ENCODE data around the gene CCDC88C. TPM values are rescaled to one million over a fixed set of nuclear protein-coding genes. Genes with fewer than 3 reads are reported as not detected.

The CCDC88C gene
- total RNA-seq, 4 donors from 2014 or later = 3.2 to 32.7 (median 11.0) TPM

DNA sequence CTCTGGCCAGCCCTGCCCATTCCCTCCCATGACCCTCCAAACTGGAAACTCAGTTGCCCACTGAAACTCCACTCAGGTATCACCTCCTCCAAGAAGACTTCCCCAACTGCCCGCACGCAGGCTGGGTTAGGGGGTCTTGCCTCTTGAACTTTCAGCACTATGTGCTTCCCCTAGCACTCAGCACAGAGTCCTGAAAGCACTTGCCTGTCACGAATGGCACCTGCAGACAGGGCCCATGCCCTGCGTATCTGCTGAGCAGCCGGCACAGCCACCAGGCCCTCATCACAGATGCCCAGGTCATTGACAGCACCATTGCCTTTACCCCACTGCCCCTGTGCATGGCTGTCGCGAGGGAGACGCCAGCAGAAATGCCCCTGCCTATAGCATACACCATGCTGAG, 11.2 kb downstream of the CCDC88C start:
- H3K27me3 ChIP-seq = no peaks in the 10 kb centered on the region
- H3K36me3 ChIP-seq = no peaks in the 10 kb centered on the region
- TF ChIP-seq, protein P1, sequence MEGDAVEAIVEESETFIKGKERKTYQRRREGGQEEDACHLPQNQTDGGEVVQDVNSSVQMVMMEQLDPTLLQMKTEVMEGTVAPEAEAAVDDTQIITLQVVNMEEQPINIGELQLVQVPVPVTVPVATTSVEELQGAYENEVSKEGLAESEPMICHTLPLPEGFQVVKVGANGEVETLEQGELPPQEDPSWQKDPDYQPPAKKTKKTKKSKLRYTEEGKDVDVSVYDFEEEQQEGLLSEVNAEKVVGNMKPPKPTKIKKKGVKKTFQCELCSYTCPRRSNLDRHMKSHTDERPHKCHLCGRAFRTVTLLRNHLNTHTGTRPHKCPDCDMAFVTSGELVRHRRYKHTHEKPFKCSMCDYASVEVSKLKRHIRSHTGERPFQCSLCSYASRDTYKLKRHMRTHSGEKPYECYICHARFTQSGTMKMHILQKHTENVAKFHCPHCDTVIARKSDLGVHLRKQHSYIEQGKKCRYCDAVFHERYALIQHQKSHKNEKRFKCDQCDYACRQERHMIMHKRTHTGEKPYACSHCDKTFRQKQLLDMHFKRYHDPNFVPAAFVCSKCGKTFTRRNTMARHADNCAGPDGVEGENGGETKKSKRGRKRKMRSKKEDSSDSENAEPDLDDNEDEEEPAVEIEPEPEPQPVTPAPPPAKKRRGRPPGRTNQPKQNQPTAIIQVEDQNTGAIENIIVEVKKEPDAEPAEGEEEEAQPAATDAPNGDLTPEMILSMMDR (IDR thresholded peaks at IDR 0.05) = no peak
- no peak for TF ChIP-seq POLR2A (IDR thresholded peaks at IDR 0.05)
- H3K4me3 ChIP-seq = no peak overlapping the region
- no peaks in the 10 kb centered on the region for H3K4me1 ChIP-seq
- no peaks in the 10 kb centered on the region for H3K9me3 ChIP-seq
- intact Hi-C loops (cut with DNase I; ENCODE audit: low total_unique reads) = no loop called here
- H3K27ac ChIP-seq = no peak overlapping the region
- no peak for DNase-seq

DNA sequence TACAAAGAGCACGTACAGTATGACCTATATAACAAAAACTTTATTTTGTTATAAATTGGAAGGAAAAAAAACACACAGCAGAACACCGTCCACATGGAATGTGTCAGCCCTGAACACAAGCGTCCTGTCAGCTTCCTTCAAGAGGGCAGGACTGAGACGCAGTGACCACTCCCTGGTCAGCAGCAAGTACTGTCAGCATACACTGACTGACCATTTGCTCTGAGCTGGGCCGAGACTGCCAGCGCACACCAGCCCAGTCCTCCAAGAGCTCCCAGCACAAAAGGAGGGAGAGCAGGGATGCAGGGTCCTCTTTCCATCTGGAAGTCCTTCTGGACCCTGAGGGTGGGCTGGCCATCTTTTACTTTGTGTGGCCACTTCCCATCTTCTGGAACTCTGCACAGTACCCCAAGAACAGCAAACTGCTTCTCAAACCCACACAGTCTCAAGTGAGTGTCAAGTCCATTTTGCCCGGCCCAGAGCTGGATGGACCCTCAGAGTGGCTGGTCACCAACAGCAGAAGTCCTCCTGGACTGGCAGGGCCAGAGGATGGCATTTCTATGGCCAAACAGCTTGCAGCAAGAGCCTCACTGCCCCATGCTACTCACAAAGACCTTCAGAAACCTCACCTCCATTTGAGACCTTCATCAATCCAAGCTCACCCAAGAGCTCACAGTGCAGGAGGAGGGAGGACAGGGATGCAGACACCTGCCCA, 11.7 kb downstream of the CCDC88C start:
- TF ChIP-seq, protein P1 (IDR thresholded peaks at IDR 0.05) = no peak
- no peak for TF ChIP-seq POLR2A (IDR thresholded peaks at IDR 0.05)
- Histone ChIP-seq H3K4me1 (no peaks in the 10 kb centered on the region), H3K36me3 (no peaks in the 10 kb centered on the region), H3K9me3 (no peaks in the 10 kb centered on the region), H3K27me3 (no peaks in the 10 kb centered on the region), H3K27ac (peak overlapping the region in 1 of 2 donors; percentile 37), H3K4me3 (no peak overlapping the region)
- DNase-seq = no peak
- intact Hi-C loops (cut with DNase I; ENCODE audit: low total_unique reads) = no loop called here

DNA sequence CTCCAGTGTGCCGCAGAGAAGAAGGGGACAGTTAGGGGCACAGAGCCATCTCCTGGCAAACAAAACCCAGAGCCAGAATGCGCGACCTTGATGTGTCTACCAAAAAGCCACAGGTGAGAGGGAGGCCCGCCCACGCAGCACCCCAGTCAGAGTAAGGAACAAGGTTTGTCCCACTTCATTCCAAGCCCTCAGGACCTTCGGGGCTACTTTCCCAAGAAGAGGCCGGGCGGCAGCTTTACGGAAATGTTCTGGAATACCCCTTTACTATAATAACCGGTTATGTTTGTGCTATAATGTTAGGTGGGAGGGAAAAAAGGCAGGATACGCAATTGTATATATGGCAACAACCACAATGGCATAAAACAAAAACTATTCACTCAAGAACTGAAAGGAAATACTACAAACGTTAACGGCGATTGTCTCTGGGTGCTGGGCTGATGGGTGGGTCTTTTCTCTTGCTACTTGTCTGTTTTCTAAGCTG, 12.3 kb downstream of the CCDC88C start:
- H3K4me3 ChIP-seq = no peak overlapping the region
- no peaks in the 10 kb centered on the region for H3K9me3 ChIP-seq
- no peaks in the 10 kb centered on the region for H3K27me3 ChIP-seq
- TF ChIP-seq POLR2A (IDR thresholded peaks at IDR 0.05) = no peak
- TF ChIP-seq, protein P1 (IDR thresholded peaks at IDR 0.05) = no peak
- intact Hi-C loops (cut with DNase I; ENCODE audit: low total_unique reads) = no loop called here
- DNase-seq = no peak
- no peaks in the 10 kb centered on the region for H3K4me1 ChIP-seq
- H3K36me3 ChIP-seq = no peaks in the 10 kb centered on the region
- H3K27ac ChIP-seq = peak overlapping the region in 1 of 2 donors; percentile 37

DNA sequence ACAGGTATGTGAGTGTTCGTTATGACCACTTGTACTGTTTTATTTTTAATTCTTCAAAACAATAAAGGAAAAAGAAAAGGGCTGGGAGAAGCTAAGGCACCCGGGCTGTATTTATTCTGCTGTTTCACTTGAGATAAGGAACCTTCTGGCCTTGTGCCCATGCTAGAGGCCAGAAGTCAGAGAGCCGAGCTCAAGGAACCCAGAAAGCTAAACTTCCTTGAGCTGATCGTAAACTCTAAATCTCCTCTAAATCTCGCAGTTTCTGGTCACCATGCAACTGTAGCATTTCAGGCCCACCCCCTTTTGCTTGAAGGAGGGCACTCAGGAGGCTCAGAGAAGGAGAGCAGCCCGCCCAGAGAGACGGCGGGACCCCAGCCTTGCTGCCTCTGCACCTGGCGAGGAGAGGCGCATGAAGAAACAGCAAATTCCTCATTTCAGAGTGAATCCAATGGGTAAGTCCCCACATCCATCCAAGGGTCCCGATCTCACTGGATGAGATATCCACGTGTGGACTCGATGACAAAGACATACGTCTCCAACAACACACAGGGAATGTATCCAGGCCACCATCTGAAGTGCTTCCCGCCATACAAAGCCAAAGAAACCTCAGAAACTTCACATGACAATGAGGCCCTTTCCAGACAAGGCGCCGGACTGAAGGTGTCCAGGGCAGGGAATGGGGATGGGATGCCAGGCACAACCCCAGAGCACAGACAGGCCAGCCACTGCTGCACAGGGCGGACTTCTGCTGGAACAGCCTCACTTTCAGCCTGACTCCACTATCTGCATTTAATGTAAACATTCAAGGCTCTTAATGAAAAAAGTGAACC, 14.6 kb downstream of the CCDC88C start:
- H3K4me1 ChIP-seq = no peaks in the 10 kb centered on the region
- intact Hi-C loops (cut with DNase I; ENCODE audit: low total_unique reads) = no loop called here

More for the DNA sequence above, 14.6 kb downstream of the CCDC88C start:
- Histone ChIP-seq H3K9me3 (no peaks in the 10 kb centered on the region), H3K36me3 (no peaks in the 10 kb centered on the region), H3K27ac (peak overlapping the region in 1 of 2 donors; percentile 37), H3K4me3 (no peak overlapping the region), H3K27me3 (no peaks in the 10 kb centered on the region)
- TF ChIP-seq, protein P1 (IDR thresholded peaks at IDR 0.05) = no peak
- TF ChIP-seq POLR2A (IDR thresholded peaks at IDR 0.05) = no peak
- DNase-seq = peak in 1 of 2 donors; percentile 35
